ENCODE data around the gene KCNQ5.
"Not testable (repeated sequence)": the region's sequence is repeated elsewhere in the genome, so short reads cannot be mapped to it uniquely, and the experiment has no call there.

The KCNQ5 gene

DNA sequence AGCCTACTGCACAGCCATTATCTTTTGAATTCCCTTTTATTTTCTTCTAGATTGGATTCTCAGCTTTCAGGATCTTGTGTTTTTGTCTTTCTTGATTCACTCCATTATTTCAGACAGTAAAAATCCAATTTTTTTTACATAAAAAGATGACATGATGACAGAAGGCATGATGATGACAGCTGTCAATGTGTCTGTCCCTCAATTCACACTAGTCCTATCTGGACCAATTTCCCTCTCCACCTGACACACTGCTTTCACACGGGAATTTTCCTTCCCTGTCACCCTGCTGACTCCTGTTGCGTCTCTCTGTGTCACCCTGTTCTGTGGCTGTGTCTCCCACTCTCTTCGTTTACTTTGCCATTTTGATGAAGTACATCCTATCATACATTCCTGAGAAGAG is 529.9 kb downstream of the KCNQ5 start:
- no peak for DNase-seq

DNA sequence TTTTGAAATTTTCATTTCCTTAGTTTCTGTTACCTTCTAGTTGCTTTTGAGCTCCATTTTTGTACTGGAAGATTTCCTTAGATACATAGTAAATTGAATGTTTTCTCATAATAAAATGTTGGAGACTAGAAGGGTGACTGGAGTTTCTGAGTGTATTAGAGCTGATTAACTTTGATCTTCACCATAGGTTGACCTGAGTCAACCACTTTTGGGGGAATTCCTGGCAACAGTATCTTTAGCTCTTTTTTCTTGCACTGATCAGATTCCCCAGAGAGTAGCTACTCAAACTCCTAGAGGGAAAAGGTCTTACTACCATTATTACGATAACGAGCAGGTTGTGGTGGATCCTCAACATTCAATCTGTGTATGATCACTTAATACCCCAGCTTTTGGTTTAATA is 530.7 kb downstream of the KCNQ5 start:
- DNase-seq = no peak

DNA sequence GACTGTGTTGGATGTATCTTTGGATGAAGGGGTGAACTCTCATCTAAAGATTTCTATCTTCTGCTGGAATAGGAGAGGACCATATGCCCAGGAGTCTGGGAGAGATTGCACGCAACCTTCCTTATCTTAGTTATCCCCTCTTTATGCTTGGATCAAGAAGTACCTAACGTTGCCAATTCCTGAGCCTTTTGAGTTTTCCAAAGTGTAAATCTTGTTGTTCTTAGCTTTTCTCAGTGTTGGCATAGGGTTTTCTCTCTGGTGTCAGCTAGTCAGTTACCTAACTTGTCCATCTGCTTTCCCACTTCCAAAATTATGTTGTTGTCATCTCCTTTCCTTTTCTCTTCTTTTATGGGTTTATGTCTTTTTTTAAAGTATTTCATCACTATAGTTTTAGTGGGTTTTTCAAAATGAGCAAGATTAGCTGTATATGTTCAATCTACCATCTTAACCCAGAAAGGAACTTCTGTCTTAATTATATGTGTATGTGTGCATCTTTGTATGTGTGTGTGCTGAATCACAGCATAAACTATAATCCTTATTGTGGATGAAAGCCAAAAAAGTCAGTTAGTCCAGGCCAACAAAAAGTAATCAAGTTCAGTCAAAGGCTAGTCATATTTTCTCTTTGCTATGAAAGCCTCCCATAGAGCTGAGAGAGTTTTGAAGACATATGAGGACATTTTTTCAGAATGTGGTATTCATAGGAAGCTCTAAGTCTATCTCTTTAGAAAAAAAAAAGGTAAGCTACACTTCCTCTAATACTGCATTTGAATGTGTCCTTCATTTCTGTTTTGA is 531.3 kb downstream of the KCNQ5 start:
- DNase-seq = no peak

DNA sequence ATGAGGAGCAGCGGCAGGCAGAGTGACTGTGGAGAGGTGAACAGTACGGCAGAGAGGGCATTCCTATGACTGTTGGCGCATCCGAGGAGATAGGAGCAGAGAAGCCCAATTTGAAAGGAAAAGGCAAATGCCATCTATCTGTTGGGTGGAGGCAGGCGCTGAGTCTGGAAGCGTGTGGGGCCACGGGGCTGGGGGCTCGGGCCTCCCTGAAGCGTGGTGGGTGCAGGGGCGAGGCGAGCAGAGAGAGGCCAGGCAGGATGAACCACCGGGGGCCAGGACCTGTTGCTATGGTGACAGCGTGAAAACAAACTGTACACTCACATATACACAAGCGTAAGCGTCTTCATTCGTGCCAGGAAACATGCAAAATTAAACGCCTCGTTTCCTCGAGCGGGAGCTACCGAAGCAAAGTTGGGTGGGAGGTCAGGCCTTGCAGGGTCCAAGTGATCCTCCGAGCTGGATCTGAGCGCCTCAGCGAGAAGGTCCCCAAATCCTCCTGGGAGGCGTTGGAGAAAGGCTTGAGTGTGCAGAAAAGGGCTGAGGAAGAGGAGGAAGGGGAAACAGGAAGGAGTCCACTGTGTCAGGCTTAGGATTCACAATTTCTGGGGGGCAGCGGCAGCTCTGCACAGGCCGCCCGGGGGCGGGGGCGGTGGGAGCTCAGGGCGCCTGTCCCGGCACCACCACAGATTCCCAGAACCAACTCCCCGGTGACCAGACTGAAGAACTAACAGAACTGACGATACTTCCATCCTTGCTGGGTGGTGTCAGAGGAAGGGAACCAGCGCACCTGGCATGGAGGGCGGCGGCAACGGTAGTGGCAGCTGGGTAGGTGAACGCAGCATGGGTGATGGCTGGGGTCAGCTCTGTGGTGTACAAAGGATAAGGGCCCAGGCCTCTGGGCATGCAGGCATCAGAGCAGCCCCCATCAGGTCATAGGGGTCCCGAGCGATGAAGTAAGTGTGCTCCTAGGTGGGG is 535.2 kb downstream of the KCNQ5 start:
- DNase-seq = no peak

DNA sequence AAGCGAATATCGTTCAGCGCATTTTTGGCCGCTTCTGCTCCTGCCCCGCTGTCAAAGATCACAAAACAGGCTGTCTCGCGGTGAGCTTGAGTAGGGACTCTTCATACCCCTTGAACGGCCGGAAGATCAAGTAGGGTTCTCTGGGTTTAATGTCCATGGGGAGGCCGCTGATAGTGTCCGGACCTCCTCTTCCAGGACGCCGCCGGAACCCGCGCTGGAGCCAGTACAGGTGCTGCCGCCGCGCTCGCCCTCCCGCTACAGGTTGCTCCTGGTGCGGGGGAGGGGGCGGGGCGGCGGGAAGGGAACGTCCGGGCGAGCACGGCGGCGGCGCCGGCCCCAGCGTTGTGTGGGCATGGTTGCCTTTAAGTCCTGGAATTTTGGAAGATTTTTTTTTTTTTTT is 536.0 kb downstream of the KCNQ5 start:
- DNase-seq = no peak

DNA sequence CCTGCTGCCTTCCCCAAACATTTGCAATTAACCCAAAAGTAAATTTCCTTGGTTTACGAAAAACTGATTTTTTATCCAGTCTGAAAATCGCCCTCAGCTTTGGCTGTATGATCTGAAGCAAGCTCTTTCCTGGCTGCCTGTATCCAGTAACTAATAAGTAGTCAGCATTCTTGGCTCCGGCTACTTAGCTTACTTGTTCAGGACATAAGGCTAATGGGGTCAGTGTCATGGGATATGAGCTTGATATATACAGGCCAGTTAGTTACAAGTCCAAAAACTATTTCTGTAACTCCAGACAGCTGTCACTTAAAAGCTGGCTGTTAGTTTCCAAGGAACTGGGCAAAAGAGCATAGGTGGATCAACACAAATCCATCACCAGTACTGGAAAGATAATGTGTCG is 547.2 kb downstream of the KCNQ5 start:
- DNase-seq = no peak

DNA sequence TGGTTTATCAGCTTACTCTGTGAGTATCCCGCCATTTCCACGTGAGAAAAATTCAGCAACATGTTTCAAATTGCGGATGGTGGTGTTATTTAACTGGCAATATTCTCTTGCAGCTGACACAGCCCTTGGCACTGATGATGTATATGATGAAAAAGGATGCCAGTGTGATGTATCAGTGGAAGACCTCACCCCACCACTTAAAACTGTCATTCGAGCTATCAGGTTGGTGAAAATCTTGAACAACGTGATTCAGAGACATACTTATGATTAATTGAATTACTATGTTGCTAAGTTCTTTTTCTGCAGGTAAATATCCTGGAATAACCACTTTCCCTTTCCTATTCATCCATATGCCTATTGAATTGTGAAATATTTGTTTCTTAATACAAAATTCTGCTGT is 547.8 kb downstream of the KCNQ5 start:
- DNase-seq = no peak

DNA sequence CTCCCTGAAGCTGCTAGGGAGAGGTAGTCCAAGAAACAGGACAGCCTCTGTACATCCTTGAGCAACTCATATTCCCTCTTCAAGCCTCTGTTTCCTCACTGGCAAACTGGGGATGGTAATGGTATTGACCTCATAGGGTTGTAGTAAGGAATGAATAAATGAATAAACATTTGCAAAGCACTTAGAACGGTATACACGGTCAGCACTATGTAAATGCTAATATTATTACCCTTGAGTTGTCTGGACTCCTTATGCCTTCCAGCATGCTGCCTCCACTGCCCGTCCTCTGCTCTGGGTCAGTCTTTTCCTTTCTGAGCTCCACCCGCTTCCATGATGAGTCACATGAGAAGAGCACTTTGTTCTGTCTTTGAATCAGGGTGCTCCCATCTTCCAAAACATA is 552.8 kb downstream of the KCNQ5 start:
- no peak for DNase-seq

DNA sequence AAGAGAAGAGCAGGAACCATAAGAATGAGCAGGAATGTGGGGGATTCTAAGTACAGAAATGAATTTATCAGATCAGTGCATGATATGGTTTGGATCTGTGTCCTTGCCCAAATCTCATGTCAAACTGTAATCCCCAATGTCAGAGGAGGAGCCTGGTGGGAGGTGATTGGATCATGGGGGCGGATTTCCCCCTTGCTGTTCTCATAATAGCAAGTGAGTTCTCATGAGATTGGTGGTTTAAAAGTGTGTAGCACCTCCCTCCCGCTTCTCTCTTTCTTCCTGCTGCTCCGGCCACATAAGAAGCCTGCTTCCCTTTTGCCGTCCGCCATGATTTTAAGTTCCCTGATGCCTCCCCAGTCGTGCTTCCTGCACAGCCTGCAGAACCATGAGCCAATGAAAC is 554.2 kb downstream of the KCNQ5 start:
- DNase-seq = no peak

DNA sequence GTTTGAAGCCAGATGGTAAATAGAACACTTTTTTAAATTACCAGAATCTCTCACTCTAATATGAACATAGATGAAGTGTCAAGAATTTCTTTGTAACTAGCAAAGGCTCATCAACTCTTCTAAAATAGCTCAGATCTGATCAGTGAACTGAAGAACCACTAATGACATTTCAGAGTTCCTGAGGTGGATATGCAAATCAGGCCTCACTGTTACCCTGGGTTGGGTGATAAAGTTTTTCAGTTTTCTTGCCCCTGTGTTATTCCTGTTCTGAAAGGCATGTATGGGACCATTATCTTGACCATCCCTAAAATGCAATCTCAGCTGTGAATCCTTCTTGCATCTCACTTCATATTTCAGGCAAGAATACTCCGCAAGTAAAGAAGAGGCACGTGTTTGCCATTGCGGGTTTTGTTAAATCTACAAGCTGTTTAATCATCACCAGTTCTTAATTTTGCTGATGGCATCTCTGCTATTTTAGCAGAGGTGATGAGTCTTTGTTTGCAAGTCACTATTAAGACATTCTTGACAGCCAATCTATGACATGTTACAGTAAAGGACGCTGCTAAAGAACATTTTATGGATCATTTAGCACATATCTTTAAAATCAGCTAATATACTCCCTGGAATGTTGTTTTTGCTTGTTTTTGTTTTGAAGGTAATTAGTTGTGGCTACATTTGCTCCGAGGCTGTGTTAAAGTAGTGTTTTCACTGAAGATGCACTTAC is 555.5 kb downstream of the KCNQ5 start:
- no peak for DNase-seq

DNA sequence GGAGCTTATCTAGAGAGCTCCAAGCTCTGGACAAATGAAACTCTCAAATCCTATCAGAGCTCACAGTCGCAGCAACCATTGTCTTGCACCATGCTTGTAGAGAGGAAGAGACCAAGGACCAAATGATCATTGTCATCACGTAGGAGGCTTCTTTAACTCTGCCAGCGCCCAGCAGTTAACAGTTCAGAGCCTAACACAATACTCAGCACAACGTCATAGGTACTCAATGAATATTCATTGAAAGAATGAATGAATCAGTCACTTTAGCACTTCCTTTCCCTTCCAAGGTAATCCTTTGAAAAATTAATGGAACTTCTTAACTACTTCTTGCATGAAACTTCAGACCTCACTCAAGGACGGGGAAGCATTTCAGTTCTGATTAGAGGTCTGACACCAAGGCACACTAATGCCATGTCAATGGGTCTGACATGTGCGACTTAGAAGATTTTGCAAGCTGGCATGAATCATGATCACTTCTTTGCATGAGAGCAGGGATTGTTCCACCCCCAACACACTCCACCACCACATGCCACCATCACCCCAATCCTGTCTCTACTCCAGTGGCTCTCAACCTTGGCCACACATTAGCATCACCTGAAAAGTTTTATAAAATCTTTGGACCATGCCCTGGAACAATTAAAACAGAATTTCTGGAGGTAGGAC is 558.3 kb downstream of the KCNQ5 start:
- no peak for DNase-seq

DNA sequence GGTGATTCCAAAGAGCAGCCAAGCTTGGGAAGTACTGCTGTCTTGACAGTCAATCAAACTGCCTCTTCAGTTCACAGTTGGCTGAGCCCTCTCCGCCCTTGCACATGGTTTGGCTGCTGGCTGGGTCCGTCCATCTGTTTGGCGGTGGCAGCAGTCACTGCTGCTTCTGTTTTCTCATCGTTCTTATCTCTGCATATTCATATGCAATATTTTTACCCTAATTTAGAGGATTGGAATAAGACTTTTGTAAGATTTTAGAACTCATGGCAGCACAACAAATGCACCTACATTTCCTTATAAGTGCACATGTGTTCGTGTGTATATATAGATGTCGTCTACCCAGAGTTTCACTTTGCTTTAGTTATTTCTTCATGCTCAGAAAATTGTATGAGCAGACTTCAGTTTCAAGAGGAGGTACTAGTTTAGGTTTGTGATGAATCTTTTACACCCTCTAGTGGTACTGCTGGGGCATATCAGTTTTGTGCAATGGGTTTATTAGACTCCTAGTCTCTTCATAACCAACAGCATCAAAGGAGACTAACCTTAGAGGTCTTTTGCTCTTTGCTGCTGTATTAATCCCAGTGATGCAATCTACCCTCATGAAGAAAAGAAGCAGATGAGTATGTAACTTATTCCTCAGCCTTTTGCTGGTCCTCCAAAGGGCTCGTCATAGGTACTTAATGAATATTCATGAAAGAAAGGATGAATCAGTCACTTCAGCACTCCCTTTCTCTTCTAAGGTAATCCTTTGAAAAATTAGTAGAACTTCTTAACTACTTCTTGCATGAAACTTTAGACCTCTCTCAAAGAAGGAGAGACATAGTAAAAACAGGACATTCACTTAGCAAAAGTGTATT is 559.1 kb downstream of the KCNQ5 start:
- peak; percentile 9 to 49 for DNase-seq

DNA sequence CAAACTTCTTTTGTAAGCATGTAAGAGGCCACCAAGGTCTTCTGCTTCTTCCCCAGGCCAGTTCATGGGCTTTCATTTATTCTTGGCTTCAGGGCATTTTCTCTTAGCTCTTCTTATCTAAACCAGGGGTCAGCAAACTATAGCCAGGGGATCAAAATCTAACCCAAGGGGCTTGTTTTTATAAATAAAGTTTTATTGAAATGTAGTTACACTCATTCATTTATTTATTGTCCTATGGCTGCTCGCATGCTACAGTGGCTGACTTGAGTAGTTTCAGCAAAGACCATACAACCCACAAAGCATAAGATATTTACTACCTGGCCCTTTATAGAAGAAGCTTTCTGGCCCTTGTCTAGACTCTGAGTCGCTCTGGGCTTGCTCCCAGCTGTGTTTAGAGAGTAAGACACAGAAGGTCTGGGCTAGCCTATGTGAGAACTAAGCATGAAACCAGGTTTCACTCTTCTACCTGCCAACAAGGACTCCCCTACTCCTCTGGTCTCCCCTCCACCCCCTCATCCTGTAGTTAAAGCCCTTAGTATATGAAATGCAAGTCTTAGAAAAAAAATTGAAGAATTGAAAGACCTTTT is 560.2 kb downstream of the KCNQ5 start:
- DNase-seq = no peak

DNA sequence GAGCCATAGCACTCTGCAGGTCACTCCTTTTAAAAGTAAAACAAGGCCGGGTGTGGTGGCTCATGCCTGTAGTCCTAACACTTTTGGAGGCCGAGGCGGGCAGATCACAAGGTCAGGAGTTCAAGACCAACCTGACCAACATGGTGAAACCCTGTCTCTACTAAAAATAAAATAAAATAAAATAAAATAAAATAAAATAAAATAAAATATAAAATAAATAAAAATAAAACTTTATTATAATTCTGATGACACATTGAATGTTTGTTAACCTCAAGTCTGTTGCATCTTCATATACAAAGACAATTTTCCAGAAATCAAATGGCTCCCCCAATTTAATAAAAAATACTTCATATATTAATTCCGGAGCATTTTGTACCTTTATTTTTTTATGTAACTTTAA is 571.4 kb downstream of the KCNQ5 start:
- not testable (repeated sequence) for DNase-seq

DNA sequence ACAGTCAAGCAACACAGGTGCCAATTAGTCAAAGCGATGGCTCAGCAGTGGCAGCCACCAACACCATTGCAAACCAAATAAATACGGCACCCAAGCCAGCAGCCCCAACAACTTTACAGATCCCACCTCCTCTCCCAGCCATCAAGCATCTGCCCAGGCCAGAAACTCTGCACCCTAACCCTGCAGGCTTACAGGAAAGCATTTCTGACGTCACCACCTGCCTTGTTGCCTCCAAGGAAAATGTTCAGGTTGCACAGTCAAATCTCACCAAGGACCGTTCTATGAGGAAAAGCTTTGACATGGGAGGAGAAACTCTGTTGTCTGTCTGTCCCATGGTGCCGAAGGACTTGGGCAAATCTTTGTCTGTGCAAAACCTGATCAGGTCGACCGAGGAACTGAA is 572.9 kb downstream of the KCNQ5 start:
- no peak for DNase-seq

DNA sequence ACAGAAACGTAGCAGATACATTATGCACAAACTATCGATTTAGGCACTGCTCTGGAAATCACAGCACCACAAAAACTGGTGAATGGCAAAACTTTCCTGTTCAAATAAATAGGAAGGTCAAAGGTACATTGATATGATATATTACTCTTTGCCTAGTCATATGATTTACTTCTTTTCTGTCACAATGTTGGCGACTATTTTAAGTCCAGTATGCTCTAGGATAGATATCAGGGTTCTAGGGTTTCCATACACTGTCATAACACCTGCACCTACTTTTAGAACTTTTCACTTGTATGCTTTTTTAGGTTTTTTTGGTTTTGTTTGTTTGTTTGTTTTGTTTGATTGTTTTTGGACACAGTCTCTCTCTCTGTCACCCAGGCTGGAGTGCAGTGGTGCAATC is 578.4 kb downstream of the KCNQ5 start:
- no peak for DNase-seq

DNA sequence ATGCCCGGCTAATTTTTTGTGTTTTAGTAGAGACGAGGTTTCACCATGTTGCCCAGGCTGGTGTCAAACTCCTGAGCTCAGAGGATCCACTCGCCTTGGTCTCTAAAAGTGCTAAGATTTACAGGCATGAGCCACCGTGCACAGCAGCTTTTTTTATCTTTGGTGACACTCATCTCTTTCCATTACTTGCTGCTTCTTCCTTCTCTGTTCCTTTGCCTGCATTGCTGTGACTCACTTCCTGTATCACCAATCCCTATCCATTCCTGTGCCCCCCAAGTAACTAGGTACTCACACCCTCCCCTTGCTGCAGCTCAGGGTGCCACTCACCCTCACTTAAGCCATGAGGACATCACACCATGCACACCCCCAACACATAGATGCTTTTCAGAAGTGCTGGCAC is 578.9 kb downstream of the KCNQ5 start:
- no peak for DNase-seq

DNA sequence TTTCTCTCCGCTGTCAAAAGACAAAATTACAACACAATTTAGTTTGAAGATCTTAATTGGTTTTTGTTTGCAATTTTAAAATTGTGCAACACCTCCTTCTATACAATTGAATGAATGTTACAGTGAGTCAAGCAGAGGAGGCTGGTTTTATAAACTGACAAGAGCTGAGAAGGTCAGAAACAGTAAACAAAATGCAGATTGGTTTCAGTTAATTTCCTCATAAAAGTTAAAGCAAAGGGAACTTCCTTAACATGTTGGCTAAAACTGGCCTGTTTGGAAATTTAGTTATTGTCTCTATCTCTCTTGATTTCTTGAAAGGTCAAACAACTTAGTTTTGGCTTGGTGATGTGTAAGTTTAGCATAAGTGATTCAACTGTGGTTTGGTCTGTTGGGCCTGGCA is 581.2 kb downstream of the KCNQ5 start:
- no peak for DNase-seq

DNA sequence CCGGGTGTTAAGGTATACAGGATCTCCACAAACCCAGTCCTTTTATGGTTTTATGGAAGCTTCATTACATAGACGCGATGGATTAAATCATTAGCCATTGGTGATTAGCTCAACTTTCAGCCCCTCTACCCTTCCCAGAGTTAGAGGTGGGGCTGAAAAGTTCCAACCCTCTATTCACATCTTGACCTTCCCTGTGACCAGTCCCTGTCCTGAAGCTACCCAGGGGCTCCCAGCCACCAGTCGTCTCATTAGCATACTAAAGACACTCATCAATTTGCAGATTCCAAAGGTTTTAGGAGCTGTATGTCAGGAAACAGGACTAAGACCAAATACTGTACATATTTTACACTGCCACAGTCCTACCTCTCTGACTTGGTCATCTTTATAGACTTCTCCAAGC is 582.4 kb downstream of the KCNQ5 start:
- no peak for DNase-seq

DNA sequence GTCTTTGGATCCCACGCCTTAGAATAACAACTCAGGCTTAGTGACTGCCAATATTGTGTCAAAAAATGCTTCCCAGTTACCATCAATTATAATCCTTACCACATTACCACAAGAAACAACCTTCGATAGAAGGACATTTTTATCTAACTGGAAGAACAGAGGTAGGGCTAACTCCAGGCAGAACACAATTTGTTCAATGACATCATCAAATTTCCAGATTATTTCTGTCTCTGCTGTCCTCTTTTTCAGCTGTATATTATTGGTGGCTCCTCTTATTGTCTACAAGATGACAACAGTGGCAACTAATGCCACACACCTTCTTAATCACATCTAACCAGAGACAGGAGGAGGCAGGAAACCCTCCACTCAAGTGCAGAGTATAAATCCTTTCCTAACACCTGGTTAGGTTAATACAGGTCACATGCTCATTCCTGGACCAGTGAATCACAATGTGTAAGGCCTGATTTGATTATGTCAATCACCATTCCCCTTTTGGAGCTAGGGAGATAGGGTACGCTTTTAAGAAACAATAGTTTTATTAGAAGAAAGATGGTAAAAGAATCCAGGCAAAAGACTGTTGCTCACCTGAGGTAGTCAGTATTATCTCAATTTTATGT is 585.5 kb downstream of the KCNQ5 start:
- no peak for DNase-seq

DNA sequence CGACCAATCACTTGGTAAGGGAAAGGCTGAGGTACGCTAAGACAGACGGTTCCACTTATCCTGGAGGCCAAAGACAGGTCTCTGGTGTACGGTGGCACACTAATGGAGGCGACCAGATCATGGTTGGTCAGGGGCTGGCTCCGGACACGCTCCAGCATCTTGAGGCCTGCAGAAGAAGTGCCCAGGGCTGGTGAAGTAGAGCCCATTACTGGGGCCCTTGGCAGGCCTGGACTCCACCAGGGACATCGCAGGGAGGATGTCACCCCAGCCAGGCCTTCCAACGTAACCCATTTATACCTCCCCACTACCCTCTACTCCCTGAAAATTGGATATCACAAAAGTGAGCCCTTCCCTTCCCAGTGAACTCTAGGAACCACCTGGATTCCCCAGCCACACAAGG is 587.3 kb downstream of the KCNQ5 start:
- no peak for DNase-seq

All from CD4-positive, alpha-beta T cell treated with Interleukin-1 beta for 1 hour (primary cell).